Activated CD8-positive, alpha-beta memory T cell treated with anti-CD3 and anti-CD28 coated beads for 24 hours (primary cell): Measurements from ENCODE around the gene ZFYVE27.

Experiments
- DNase-seq: peaks from one replicate; pipeline ENCODE4 v3.0.0-alpha.2; 2020

Gene ZFYVE27

DNA sequence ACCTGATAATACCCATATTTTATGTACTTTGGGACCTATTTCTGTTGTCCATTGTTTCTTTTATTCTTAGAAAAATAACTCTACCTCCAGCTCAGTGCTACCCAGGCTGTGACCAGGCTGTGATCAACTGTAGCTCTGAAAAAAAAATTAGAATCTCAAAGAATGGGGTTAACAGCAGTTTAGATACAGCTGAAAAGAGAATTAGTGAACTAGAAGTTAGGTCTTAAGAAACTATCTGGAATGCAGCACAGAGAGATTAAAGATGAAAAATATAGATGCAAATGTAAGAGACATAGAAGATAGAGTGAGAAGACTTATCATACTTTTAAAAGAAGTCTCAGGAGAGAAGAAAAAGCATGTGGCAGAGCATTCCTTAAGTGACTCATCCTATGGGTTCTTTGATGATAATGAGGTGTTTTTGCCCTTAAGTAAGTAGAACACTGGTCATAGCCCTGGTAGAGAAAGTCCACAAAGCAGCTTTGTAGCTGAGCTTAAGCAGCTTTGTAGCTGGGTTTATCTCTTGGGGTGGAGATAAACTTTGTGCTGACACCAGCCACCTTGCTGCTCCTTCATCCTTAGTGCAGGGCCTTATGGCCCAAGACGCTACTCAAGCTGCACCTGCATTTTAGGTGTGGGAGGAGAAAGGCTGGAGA lies 62.2 kb downstream of the ZFYVE27 start:
- no peak for DNase-seq

DNA sequence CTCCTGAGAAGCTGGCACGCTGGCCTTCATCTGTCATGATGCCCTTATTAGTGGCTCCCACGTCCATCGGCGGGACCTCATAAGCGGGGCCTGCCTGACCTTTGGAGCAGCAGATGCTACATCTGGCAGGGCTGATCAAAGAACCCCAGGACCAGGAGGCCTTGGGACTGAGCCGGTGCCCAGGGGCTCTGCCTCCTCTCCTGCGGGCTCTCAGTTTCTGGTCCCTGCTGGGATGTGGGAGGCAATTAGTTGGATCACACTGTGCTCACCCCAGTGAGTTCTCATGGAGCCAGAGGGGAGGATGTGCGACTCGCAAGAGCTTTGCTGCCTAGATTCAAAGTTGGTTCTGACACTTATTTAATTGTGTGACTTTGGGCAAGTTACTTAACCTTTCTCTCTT lies 63.5 kb downstream of the ZFYVE27 start:
- DNase-seq: no peak

DNA sequence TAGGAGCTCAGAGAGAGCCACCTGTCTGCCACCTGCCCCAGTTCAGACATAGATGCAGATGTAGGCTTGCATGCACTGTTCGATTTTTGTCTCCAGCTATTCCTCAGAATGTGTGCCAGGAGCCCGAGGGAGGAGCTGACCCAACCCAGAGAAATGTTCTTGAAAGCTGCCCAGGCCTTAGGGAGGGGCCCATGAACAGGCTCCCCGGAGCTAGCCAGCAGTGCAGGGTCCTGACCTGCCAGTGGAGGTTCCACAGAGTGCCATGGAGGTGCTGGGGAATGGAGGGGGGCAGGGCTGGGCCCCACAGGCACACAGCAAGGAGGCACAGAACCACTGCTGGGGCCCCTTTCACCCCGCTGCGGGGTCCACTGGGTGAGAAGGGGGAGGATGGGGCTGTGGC lies 64.5 kb downstream of the ZFYVE27 start:
- DNase-seq: no peak

DNA sequence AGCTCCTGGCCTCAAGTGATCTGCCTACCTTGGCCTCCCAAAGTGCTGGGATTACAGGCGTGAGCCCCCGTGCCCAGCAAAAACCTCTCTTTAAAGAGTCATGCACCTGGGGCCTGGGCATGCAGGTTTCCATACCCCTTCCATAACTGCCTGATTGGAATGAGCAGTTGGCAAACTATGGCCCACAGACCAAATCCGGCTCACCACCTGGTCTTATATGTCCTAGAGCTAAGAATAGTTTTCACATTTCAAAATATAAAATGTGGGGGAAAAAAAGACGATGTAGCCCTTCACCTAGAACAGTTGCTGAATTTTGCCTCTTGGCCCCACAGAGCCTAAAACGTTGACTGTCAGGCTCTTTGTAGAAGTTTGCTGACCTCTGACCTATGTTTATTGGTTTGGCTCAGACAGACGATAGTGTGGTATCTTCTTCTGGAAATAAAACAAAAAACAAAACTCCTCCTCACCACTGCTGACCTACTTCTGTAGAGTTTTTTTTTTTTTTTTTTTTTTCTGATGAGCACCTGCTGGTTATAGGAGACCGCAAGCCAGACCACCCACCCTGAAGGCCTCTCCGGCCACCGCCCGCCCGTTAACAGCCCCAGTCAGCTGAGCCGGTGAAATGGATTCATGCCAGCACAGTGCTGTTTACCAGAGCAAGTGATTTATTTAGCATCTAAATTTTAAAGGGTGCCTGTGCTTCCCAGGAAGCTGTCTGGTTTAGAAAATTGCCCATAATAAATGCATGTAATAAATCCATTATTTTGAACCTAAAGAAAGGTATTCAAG lies 68.4 kb downstream of the ZFYVE27 start:
- DNase-seq: no peak

DNA sequence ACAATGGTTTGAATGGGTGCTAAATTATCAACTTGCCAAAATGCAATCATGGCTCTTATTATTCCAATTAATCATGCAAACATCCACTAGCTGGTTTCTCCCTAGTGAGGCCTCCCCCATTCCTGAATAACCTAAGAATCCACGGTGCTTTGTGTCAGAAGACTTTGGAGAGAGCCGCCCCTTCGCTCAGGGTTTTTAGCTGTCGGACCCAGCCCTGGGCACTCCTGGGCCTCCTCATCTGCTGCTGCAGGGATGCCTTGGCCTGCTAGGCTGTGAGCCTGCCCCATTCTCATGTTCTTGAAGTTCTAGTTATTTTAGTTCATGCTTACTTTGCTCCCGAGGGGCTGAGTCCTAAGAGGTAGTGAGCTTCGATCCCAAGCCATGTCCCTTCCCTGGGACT lies 69.0 kb downstream of the ZFYVE27 start:
- DNase-seq: no peak

DNA sequence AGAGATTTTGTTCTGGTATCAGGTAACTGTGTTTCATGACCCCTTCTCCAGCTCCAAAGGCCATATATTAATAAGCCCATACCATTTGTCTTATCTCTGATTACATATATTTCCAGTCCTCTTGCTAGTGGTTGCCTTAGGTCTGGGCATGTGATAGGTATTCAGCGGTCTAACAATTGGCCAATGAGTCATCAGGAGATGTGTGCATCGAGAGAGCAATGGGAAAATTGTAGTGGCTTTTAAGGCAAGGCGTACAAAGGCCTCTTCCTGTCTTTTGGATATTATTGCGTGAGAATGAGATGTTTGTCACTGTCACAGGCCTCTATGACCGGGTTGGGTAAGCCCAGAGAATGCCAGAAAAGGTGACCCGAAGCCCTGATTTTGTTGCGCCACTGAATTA lies 73.5 kb downstream of the ZFYVE27 start:
- DNase-seq: no peak
